ENCODE data around the gene SORL1.

SORL1 gene

GRCh38 chr11:121465709-121466062 lies 13.6 kb downstream of the SORL1 start:
- Histone ChIP-seq H3K4me2 (no peak overlapping the region), H2AFZ (ENCODE audit: low read depth) (no peak overlapping the region), H3K27me3 (ENCODE audit: insufficient read depth, low read depth) (no peaks in the 10 kb centered on the region), H3K4me3 (IDR thresholded peaks at IDR 0.05; ENCODE audit: insufficient read depth, low read depth, low read length) (no peak overlapping the region), H3K79me2 (ENCODE audit: insufficient read depth, low read depth) (no peaks in the 10 kb centered on the region), H3K27ac (no peak overlapping the region), H3K4me1 (ENCODE audit: low read depth, poor library complexity, severe bottlenecking) (no peaks in the 10 kb centered on the region), H3K36me3 (ENCODE audit: insufficient read depth) (no peaks in the 10 kb centered on the region), H3K9ac (no peak overlapping the region), H4K20me1 (ENCODE audit: insufficient read depth) (no peaks in the 10 kb centered on the region)
- TF ChIP-seq CTCF (conservative IDR thresholded peaks at IDR 0.05; ENCODE audit: low read depth, low read length), result no peak

- Histone ChIP-seq H3K9ac (no peak overlapping the region), H3K4me3 (IDR thresholded peaks at IDR 0.05; ENCODE audit: insufficient read depth, low read depth, low read length) (no peak overlapping the region), H3K27me3 (ENCODE audit: insufficient read depth, low read depth) (no peaks in the 10 kb centered on the region), H3K79me2 (ENCODE audit: insufficient read depth, low read depth) (no peaks in the 10 kb centered on the region), H3K36me3 (ENCODE audit: insufficient read depth) (no peaks in the 10 kb centered on the region), H3K27ac (no peak overlapping the region), H3K4me2 (no peak overlapping the region), H3K4me1 (ENCODE audit: low read depth, poor library complexity, severe bottlenecking) (no peaks in the 10 kb centered on the region), H2AFZ (ENCODE audit: low read depth) (no peak overlapping the region), H4K20me1 (ENCODE audit: insufficient read depth) (no peaks in the 10 kb centered on the region)
- no peak for TF ChIP-seq CTCF (conservative IDR thresholded peaks at IDR 0.05; ENCODE audit: low read depth, low read length)
Observed at GRCh38 chr11:121466063-121466794, 14.1 kb downstream of the SORL1 start.

GRCh38 chr11:121467471-121467870 lies 15.4 kb downstream of the SORL1 start:
- Histone ChIP-seq H2AFZ (ENCODE audit: low read depth) (no peak overlapping the region), H3K4me3 (IDR thresholded peaks at IDR 0.05; ENCODE audit: insufficient read depth, low read depth, low read length) (no peak overlapping the region), H3K4me1 (ENCODE audit: low read depth, poor library complexity, severe bottlenecking) (no peaks in the 10 kb centered on the region), H3K27me3 (ENCODE audit: insufficient read depth, low read depth) (no peaks in the 10 kb centered on the region), H3K36me3 (ENCODE audit: insufficient read depth) (no peaks in the 10 kb centered on the region), H3K27ac (no peak overlapping the region), H3K9ac (no peak overlapping the region), H3K4me2 (no peak overlapping the region), H4K20me1 (ENCODE audit: insufficient read depth) (no peaks in the 10 kb centered on the region), H3K79me2 (ENCODE audit: insufficient read depth, low read depth) (no peaks in the 10 kb centered on the region)
- no peak for TF ChIP-seq CTCF (conservative IDR thresholded peaks at IDR 0.05; ENCODE audit: low read depth, low read length)

- no peaks in the 10 kb centered on the region for H3K79me2 ChIP-seq (ENCODE audit: insufficient read depth, low read depth)
- H2AFZ ChIP-seq (ENCODE audit: low read depth), result no peak overlapping the region
- no peak overlapping the region for H3K27ac ChIP-seq
- no peak overlapping the region for H3K4me3 ChIP-seq (IDR thresholded peaks at IDR 0.05; ENCODE audit: insufficient read depth, low read depth, low read length)
- no peaks in the 10 kb centered on the region for H3K36me3 ChIP-seq (ENCODE audit: insufficient read depth)
- no peak overlapping the region for H3K9ac ChIP-seq
- TF ChIP-seq CTCF (conservative IDR thresholded peaks at IDR 0.05; ENCODE audit: low read depth, low read length), result no peak
- no peaks in the 10 kb centered on the region for H4K20me1 ChIP-seq (ENCODE audit: insufficient read depth)
- H3K27me3 ChIP-seq (ENCODE audit: insufficient read depth, low read depth), result no peaks in the 10 kb centered on the region
- no peak overlapping the region for H3K4me2 ChIP-seq
- H3K4me1 ChIP-seq (ENCODE audit: low read depth, poor library complexity, severe bottlenecking), result no peaks in the 10 kb centered on the region
Observed at GRCh38 chr11:121467965-121468364, 15.9 kb downstream of the SORL1 start.
